CD4-positive, alpha-beta T cell treated with Interleukin-1 beta for 1 hour (primary cell): ENCODE results near the gene LRRC4C.

Experiments
- DNase-seq, 2 donors: peaks; one replicate each; pipeline ENCODE4 v3.0.0-alpha.2; 2020 to 2022

Gene LRRC4C

DNA sequence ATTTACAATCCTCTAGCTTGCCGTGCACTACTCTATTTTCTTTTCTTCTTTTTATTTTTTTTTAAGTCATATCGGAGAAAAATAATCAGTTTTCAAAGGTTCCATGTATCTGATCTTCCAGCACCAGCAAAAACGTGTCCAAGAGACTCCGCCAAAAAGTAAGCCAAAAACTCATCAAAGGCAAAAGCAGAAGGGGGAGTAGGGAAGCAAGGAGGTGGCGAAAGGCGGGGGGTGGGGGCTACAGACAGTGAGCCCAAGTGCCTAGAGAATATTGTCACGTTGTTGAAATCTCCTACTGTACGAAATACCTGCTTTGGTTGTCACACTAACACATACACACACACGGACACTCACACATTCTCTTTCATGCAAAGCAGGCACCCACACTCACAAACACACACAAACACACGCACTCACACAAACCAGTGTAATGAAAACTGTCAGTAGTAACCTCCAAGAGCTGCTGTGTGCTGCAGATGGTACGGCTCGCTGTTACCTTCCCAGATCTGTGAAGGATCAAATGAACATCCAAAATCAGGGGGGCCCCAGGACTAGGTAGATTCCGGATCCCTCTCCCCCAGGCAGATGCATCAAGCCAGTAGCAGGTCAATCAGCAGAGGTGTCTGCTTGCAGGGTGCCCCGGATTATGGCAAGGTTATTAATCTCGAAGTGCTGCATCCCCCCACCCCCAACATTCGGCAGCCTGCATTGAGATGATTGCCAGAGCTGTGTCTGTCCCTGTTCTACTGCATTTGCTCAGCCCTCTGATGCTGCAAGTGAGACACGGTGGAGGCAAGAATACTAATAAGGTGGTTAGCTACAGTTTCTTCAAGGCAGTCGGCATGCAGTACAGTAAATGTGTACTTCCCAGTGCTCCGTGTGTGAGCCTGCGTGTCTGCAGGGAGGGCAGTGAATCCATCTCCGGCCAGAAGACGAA is at the start of gene LRRC4C:
Gene LRRC4C, minus strand, starts transcription at position 188 of the 937 bp plus-strand sequence.
- DNase-seq: no peak

GRCh38 chr11:41508121-41508520 is 48.7 kb upstream of the LRRC4C start:
- DNase-seq: no peak

GRCh38 chr11:41499429-41499828 is 40.0 kb upstream of the LRRC4C start:
- no peak for DNase-seq

DNA sequence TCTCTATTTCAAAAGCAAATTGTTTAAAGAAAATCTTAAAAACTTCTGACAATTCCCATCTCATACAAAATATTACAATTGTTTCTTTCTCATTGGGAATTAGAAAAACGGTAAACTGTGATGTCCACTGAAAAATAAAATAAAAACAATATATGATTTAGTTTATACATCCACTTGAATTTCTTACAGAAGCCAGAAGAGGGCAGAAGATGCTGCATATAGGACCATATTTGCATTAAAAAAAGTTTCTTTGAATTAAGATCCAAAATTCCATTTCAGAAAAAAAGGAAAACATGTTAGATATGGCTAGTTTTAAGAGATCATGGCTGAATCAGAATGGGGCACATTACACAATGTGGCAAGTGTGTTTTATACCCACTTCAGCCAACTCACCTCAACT is 39.3 kb upstream of the LRRC4C start:
- DNase-seq: no peak

DNA sequence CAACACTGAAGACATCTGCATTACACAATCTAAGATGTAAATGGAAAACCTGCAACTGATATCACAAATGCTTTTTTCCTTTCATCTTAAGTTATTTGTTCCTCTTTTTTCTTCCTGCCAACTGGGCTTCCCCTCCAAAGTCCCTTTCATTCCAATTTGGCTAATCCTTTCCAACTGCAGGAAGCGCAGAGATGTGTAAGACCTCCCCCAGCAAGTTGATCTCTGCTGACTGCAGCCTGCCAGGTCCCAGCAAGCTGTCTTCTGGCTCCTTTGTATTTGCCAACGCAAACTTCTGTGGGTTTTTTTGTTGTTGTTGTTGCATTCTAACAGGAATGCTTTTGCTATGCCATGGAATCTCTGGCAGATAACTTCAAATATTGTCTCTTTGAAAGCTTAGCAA is 38.5 kb upstream of the LRRC4C start:
- DNase-seq: no peak

- no peak for DNase-seq
These were observed 35.3 kb upstream of the LRRC4C start for GRCh38 chr11:41494716-41495115.

GRCh38 chr11:41486424-41486823 is 27.0 kb upstream of the LRRC4C start:
- no peak for DNase-seq

- no peak for DNase-seq
These were observed 24.5 kb upstream of the LRRC4C start for GRCh38 chr11:41483956-41484355.

GRCh38 chr11:41479179-41479578 is 19.7 kb upstream of the LRRC4C start:
- no peak for DNase-seq

DNA sequence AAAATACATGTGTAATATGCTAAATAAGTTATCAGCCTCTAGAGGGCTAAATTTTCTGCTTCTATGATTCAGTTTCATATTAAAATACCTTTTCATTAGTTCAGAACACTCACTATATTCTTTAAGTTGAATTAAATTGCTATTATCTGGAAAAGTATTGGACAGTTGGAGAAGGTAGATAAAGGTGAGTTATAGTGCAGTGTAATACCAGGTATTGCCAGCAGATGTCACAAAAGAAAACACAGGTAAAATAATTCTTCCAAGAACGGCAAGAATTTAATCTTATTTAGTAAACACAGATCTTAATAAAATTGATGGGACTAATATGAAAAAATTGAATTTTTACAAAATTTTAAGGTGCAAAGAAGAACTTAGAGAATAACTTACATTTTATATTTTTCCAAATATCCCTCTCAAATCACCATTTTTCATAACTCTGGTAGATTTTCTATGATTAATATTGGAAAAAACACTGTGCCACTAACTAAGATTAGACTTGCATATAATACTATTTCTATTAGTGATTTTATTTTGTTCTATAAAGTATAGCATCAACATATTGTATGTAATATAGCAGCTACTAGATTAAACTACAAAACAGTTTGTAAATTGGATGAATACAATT is 1.7 kb upstream of the LRRC4C start:
- no peak for DNase-seq

- DNase-seq: no peak
These were observed 811 bp downstream of the LRRC4C start for GRCh38 chr11:41458641-41459040.

DNA sequence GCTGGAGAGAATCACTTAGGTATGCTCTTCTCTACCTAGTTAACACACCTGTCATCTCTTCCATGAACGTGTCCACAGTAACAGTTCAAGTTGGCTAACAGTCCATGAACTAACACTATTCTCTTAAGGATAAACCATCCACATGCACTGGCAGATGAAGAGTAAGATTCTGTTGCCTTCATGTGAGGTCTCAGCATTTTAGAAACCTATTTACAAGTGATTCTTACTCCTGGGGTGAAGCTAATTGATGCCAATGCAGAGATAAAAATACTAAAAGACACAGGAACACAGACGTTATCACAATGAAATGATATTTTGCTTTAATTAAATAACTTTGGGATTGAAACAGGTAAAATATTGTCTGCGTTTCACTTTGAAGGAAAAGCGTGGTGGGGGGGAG is 1.3 kb downstream of the LRRC4C start:
- DNase-seq: no peak

- DNase-seq: no peak
These were observed 2.0 kb downstream of the LRRC4C start for GRCh38 chr11:41457216-41458014.

DNA sequence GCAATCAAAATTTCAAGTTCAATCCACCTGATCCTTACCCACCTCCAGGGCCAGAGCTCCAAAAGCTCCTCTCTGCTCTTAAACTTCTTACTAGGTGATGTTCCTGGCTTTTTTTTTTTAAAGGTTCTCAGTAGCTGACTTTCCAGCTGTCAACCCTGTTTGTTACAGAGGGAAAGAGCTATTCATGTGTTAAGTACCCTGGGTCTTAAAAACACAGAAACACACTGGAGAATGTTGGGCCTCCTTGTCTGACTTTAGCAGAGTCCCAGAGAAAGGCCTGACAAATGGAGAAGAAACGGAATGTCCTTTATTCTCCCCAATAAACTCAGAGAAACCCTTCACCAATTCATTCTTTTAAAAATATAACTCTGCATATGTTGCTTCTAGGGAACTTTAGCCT is 3.2 kb downstream of the LRRC4C start:
- no peak for DNase-seq

GRCh38 chr11:41451011-41451410 is 8.4 kb downstream of the LRRC4C start:
- no peak for DNase-seq

DNA sequence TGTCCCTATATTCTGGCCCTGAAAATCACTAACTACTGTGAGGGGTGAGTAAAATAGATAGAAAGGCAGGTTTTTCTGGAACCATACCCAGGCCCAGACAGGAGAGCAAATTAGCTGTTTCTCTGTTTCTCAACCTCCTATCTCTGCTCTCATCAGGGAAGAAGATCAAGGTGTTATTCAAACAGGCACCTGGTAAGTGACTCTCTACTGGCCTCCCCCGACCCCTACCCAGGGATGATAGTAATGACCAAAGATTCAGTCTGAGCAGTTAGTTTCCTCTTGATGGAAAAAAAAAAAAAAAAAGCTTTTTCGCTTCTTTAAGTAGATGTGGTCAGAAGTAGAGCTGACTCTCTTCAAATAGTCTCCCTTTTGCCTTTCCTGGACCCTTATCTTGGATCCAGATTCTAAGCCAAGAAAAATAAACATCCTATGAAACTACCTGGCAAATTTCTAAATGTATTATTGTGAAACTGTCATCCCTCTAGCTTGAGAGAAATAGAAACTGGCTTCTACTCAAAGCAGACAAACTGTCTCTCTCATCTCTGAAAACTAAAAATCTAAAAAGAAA is 9.9 kb downstream of the LRRC4C start:
- no peak for DNase-seq

DNA sequence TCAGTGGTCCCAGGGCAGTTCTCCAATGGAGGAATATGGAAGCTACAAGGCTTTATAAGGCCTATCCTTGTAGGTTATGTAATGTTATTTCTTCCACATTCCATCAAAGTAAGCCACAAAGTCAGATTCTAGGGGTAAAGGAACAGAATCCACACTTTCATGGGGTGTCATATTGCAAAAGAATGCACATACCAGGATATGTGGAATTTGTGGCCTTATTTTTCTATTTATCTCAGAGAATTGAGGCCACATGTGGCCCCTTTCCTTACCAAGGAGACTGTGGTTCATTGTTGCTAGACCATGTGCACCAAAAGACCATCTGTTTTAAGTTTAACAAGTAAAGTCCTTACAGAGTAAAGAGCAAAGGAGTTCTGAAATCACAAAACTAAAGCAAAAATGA is 12.9 kb downstream of the LRRC4C start:
- no peak for DNase-seq

DNA sequence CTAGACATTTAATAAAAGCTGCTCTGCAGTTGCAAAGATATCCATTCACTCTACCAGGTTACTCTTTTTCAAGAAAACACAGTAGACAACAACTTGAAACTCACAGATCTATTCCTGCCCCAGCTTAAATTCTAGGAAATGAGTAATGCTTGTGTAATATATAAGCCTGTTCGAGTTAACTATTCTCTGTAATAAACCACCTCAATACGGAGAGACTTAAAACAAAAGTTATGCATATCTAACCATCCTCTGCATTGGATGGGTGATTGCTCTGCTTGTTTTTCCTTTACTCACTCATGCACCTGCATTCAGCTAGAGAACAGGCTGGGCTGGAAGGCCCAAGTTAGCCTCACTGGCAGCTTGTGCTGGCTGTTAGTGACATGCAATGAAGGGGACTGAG is 13.3 kb downstream of the LRRC4C start:
- DNase-seq: no peak

DNA sequence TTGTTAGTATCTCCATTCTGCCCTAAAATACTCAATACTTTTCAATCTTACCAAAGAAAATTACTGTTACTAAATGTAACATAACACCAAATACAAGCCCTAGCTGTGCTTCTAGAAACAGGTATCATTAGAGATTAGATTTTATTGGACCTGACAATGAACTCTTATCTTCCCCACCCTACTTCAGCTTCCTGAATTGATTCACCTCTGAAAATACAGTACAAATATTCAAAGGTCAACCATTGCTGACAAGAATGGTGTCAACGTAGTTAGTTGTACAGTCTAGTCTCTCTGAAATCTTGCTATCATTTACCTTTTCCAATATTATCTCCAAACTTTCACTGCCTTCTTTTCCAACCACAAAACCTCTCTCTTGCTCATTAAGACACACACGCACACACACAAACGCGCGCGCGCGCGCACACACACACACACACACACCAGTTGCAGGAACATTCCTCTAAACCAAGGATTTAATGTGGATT is 22.4 kb downstream of the LRRC4C start:
- DNase-seq: no peak

GRCh38 chr11:41435531-41435930 is 23.9 kb downstream of the LRRC4C start:
- no peak for DNase-seq

DNA sequence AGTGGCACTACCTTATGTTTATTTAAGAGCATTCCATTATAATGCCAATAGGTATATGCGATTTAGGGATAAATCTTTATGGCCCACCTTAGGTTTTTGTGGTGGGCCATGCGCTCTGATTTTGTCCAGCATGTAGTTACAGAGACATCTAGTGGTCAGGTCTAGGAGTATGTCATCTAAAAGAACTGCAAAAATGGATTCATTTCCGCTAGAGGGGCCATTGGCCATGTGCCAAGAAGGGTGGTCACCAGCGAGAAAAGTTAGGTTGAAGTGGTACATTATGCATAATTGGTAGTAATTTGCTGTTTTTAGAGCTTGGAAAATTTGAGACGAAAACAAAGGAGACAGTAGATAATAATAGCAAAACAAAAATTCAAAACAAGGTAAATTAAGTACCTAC is 27.7 kb downstream of the LRRC4C start:
- no peak for DNase-seq

- no peak for DNase-seq
These were observed 39.6 kb downstream of the LRRC4C start for GRCh38 chr11:41419901-41420300.
